Endothelial cell of umbilical vein (primary cell): Measurements from ENCODE around the gene FCMR. TPM values are rescaled to one million over a fixed set of nuclear protein-coding genes. Genes with fewer than 3 reads are reported as not detected.

ENCODE experiments used
- BruUV-seq: library from RNA; stranded (reverse); fragments of 400-500 nt; replicated peaks from 2 replicates; lab custom pipeline; 2021; lab: Mats Ljungman, UMichigan
- CTCF ChIA-PET: fragments of 300-600, 350-600 bp; sonication (Branson Sonifier 250); formaldehyde crosslinking; loops from one replicate; lab custom pipeline; 2021; ENCODE audit warnings: antibody characterized with exemption, inconsistent platforms; lab: Charles Lee
- POLR2A ChIA-PET: fragments of 300-600, 350-600 bp; sonication (Branson Sonifier 250); formaldehyde crosslinking; loops from one replicate; lab custom pipeline; 2021; ENCODE audit warnings: antibody characterized with exemption, inconsistent platforms; lab: Charles Lee
- DNase-seq: peaks from one replicate; pipeline ENCODE4 v3.0.0-alpha.2; 2011; ENCODE audit warnings: low read depth, low spot score
- FAIRE-seq: peaks from 2 replicates; lab custom pipeline; 2011; peaks lifted over from hg19 to GRCh38; lab: Jason Lieb, UNC
- H2AFZ ChIP-seq: 2 replicates; pipeline ENCODE4 v1.6.0; 2012; ENCODE audit warnings: low read depth, low read length, control low read depth, inconsistent platforms
- H3K27ac ChIP-seq: 2 replicates; pipeline ENCODE4 v1.5.1; 2011; ENCODE audit warnings: low read depth, mild to moderate bottlenecking, control low read depth, low read length, moderate library complexity; ENCODE audit not compliant: insufficient read depth
- H3K27me3 ChIP-seq, 2 experiments: 2 replicates each; pipeline versions ENCODE4 v1.6.0 to v1.6.1; 2011; ENCODE audit warnings: low read length in 2 of 2, mixed read lengths in 1 of 2; ENCODE audit not compliant: control insufficient read depth in 2 of 2, insufficient read depth in 2 of 2
- H3K36me3 ChIP-seq, 2 experiments: 2 replicates in 1 of 2; 3 replicates in 1 of 2; pipeline ENCODE4 v1.5.1; 2011; ENCODE audit warnings: low read length in 2 of 2, mild to moderate bottlenecking in 1 of 2, moderate library complexity in 1 of 2; ENCODE audit not compliant: control insufficient read depth in 2 of 2, insufficient read depth in 2 of 2; ENCODE audit errors: extremely low read depth in 1 of 2
- H3K4me1 ChIP-seq: 3 replicates; pipeline ENCODE4 v1.5.1; 2011; ENCODE audit warnings: mild to moderate bottlenecking, low read length; ENCODE audit not compliant: control insufficient read depth, insufficient read depth; ENCODE audit errors: extremely low read depth
- H3K4me2 ChIP-seq: 2 replicates; pipeline ENCODE4 v1.6.1; 2011; ENCODE audit warnings: low read length, control low read depth, mixed read lengths; ENCODE audit not compliant: insufficient read depth
- H3K4me3 ChIP-seq, 3 experiments: fragments of 200-600 bp in 1 of 3; sonication (generic), shearing (Covaris generic) in 1 of 3; replicated peaks in 1 of 3; 2 replicates each; pipeline ENCODE4 v1.5.1; 2011 to 2016; ENCODE audit warnings: control low read depth in 3 of 3, low read length in 3 of 3, mild to moderate bottlenecking in 2 of 3, inconsistent platforms in 1 of 3, low read depth in 1 of 3, moderate library complexity in 1 of 3; ENCODE audit not compliant: insufficient read depth in 1 of 3
- H3K79me2 ChIP-seq: 2 replicates; pipeline ENCODE4 v1.6.0; 2012; ENCODE audit warnings: low read length, inconsistent platforms; ENCODE audit not compliant: control insufficient read depth, insufficient read depth
- H3K9ac ChIP-seq: replicated peaks from 2 replicates; pipeline ENCODE3; 2011; ENCODE audit warnings: low read length, control low read depth; ENCODE audit not compliant: insufficient read depth; ENCODE audit errors: extremely low read depth
- H3K9me1 ChIP-seq: replicated peaks from 3 replicates; pipeline ENCODE4 v1.6.0; 2011; ENCODE audit warnings: mild to moderate bottlenecking, low read length; ENCODE audit not compliant: control insufficient read depth, insufficient read depth; ENCODE audit errors: extremely low read depth
- H3K9me3 ChIP-seq: replicated peaks from 2 replicates; pipeline ENCODE4 v1.5.1; 2012; ENCODE audit warnings: low read length, inconsistent platforms; ENCODE audit not compliant: control insufficient read depth, insufficient read depth
- H4K20me1 ChIP-seq: replicated peaks from 2 replicates; pipeline ENCODE3; 2011; ENCODE audit warnings: mild to moderate bottlenecking, low read length; ENCODE audit not compliant: control insufficient read depth, insufficient read depth; ENCODE audit errors: extremely low read depth
- CTCF ChIP-seq, 2 donors: IDR thresholded peaks; 1 replicate in 1 of 2; 2 replicates in 1 of 2; pipeline ENCODE4 v1.5.1; 2011; ENCODE audit warnings: low read length in 2 of 2, mild to moderate bottlenecking in 2 of 2, moderate library complexity in 2 of 2, control low read depth in 1 of 2, inconsistent platforms in 1 of 2, low read depth in 1 of 2; ENCODE audit not compliant: insufficient read depth in 1 of 2; ENCODE audit errors: extremely low read depth in 1 of 2
- POLR2A ChIP-seq: IDR thresholded peaks from 2 replicates; pipeline ENCODE4 v1.6.1; 2012; ENCODE audit warnings: low read depth, mild to moderate bottlenecking, control low read depth, low read length
- dilution Hi-C: fragments of 300-500 bp; cut with MboI; formaldehyde crosslinking; loops from one replicate; pipeline ENCODE4 v1.15.0; 2019; ENCODE audit warnings: low sequenced_read_pairs; ENCODE audit not compliant: extremely low pct_ligation_motif_present
- intact Hi-C: fragments of 100-400 bp; cut with micrococcal nuclease; formaldehyde crosslinking; loops from one replicate; pipeline ENCODE4 v1.10.0; 2022
- polyA plus RNA-seq, 4 experiments: library from polyadenylated mRNA; depleted of rRNA in 3 of 4; stranded (reverse) in 3 of 4; unstranded in 1 of 4; fragments of >200 nt; gene quantifications; 2 replicates each; pipeline versions ENCODE4 v1.2.1 to v1.2.3, GENCODE V29; 2011 to 2012; ENCODE audit warnings: missing spikeins in 1 of 4
- total RNA-seq: library from RNA; stranded (reverse); gene quantifications from 2 replicates; pipeline ENCODE4 v1.2.3, GENCODE V29; 2021

Gene FCMR
- total and polyA plus RNA-seq, 2 donors (not counting 3 experiments of a cell fraction or from before 2014, with no cell fraction given): not detected

DNA sequence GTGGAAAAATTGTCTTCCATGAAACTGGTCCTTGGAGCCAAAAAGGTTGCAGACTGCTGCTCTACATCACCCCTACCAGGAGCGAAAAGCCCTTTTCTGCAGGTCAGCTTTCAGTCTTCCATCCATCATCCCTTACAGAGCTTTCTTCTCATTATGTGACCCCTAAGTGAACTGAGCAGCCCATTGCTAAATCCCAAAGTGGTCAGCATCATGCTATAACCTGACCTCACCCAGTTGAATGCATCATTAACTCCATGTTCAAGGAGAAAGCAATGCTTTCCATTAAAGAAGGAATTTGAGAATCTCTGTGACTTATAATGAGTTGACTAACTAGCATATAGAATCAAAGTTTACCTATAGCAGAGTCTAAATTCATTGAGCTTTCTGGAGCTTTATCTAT lies 34.9 kb downstream of the FCMR start:
- dilution Hi-C loops: no loop called here
- Histone ChIP-seq H3K79me2 (no peaks in the 10 kb centered on the region), H3K4me1 (no peaks in the 10 kb centered on the region)

More for the DNA sequence above, 34.9 kb downstream of the FCMR start:
- no peak for DNase-seq
- FAIRE-seq: no peak
- Histone ChIP-seq H3K4me3 (no peak overlapping the region), H2AFZ (no peak overlapping the region), H3K9me3 (no peaks in the 10 kb centered on the region), H3K9ac (no peak overlapping the region), H3K9me1 (no peaks in the 10 kb centered on the region), H3K4me2 (no peak overlapping the region), H3K27ac (no peak overlapping the region), H3K27me3 (peaks cover 8% of the 10 kb centered on the region in 2 experiments), H3K36me3 (no peaks in the 10 kb centered on the region), H4K20me1 (no peaks in the 10 kb centered on the region)
- POLR2A ChIA-PET: no interaction called here
- intact Hi-C loops: no loop called here
- TF ChIP-seq CTCF (IDR thresholded peaks at IDR 0.05; ENCODE audit: extremely low read depth in 1 of 2, insufficient read depth in 1 of 2, low read depth in 1 of 2, low read length in 2 of 2) (no peak), POLR2A (no peak)
- CTCF ChIA-PET: interaction anchor here (0.9 to 1.7 kb wide), 3 partner anchors 22 to 33 kb away, joined by 3 to 4 read pairs (median 3); partner anchors contain the start of gene IL20
- BruUV-seq: no TSS peak
